ENCODE data around the gene ADAMTSL2.

ADAMTSL2 gene

DNA sequence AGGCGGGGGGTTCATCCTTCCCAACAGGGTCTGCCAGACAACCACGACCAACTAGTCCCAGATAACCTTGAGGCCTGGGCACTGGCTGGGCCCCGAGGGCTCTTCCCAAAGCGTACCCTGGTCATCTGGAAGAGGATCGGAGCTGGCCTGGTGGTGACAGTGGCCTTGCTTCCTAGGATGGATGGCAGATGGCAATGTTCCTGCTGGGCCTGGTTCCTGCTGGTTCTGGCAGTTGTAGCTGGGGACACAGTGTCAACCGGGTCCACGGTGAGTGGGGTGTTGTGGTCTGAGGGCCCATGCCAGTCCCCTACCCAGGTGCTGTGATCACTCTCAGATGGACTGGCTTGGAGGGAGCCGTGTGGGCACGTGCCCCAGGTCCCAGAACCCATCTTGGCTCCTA is 2.0 kb downstream of the ADAMTSL2 start:
- Histone ChIP-seq H3K27ac (no peak overlapping the region), H3K27me3 (peaks cover 94% of the 10 kb centered on the region), H3K4me1 (ENCODE audit: control insufficient read depth in 1 of 2, insufficient read depth in 1 of 2, low read depth in 1 of 2, low read length in 1 of 2) (no peaks in the 10 kb centered on the region), H3K4me3 (ENCODE audit: low read depth in 1 of 2, low read length in 1 of 2) (no peak overlapping the region), H3K36me3 (no peaks in the 10 kb centered on the region), H3K9me3 (no peaks in the 10 kb centered on the region)
- TF ChIP-seq, protein P1, sequence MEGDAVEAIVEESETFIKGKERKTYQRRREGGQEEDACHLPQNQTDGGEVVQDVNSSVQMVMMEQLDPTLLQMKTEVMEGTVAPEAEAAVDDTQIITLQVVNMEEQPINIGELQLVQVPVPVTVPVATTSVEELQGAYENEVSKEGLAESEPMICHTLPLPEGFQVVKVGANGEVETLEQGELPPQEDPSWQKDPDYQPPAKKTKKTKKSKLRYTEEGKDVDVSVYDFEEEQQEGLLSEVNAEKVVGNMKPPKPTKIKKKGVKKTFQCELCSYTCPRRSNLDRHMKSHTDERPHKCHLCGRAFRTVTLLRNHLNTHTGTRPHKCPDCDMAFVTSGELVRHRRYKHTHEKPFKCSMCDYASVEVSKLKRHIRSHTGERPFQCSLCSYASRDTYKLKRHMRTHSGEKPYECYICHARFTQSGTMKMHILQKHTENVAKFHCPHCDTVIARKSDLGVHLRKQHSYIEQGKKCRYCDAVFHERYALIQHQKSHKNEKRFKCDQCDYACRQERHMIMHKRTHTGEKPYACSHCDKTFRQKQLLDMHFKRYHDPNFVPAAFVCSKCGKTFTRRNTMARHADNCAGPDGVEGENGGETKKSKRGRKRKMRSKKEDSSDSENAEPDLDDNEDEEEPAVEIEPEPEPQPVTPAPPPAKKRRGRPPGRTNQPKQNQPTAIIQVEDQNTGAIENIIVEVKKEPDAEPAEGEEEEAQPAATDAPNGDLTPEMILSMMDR (IDR thresholded peaks at IDR 0.05) = no peak

DNA sequence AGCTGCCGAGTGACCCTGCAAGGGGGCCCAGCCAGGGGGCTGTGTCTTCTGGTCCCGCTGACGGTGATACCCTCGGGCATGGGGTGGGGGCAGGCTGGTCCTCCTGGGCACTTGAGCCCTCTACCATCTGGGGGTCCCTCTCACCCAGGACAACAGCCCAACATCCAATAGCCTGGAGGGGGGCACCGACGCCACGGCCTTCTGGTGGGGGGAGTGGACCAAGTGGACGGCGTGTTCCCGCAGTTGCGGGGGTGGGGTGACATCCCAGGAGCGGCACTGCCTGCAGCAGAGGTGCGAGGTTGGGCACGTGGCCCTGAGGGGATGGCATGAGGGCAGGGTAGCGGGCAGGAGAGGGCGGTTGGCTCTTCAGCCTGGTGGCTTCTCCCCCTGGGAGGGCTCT is 2.8 kb downstream of the ADAMTSL2 start:
- H3K36me3 ChIP-seq = no peaks in the 10 kb centered on the region
- H3K4me3 ChIP-seq (ENCODE audit: low read depth in 1 of 2, low read length in 1 of 2) = no peak overlapping the region
- peaks cover 99% of the 10 kb centered on the region for H3K27me3 ChIP-seq
- no peaks in the 10 kb centered on the region for H3K9me3 ChIP-seq
- no peaks in the 10 kb centered on the region for H3K4me1 ChIP-seq (ENCODE audit: control insufficient read depth in 1 of 2, insufficient read depth in 1 of 2, low read depth in 1 of 2, low read length in 1 of 2)
- H3K27ac ChIP-seq = no peak overlapping the region
- TF ChIP-seq, protein P1 (IDR thresholded peaks at IDR 0.05) = no peak

DNA sequence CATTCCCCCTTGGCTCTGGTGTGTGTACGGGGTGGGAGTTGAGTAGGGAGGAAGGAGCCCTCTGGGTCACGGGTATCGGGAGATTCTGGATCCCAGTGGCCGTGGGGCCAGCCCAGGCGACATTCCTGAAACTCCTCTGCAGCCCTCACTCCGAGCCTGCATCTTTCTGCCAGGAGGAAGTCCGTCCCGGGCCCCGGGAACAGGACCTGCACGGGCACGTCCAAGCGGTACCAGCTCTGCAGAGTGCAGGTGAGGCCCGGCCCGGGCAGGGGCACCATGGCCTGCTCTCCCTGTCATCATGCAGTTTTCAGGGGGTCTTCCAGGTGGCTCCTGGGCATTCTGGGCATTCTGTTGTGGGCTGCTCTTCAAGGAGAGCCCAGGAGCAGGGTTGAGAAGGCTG is 3.7 kb downstream of the ADAMTSL2 start:
- H3K9me3 ChIP-seq = no peaks in the 10 kb centered on the region
- H3K36me3 ChIP-seq = no peaks in the 10 kb centered on the region
- no peak overlapping the region for H3K4me3 ChIP-seq (ENCODE audit: low read depth in 1 of 2, low read length in 1 of 2)
- no peaks in the 10 kb centered on the region for H3K4me1 ChIP-seq (ENCODE audit: control insufficient read depth in 1 of 2, insufficient read depth in 1 of 2, low read depth in 1 of 2, low read length in 1 of 2)
- H3K27ac ChIP-seq = no peak overlapping the region
- TF ChIP-seq, protein P1 (IDR thresholded peaks at IDR 0.05) = no peak
- peaks cover 90% of the 10 kb centered on the region for H3K27me3 ChIP-seq

DNA sequence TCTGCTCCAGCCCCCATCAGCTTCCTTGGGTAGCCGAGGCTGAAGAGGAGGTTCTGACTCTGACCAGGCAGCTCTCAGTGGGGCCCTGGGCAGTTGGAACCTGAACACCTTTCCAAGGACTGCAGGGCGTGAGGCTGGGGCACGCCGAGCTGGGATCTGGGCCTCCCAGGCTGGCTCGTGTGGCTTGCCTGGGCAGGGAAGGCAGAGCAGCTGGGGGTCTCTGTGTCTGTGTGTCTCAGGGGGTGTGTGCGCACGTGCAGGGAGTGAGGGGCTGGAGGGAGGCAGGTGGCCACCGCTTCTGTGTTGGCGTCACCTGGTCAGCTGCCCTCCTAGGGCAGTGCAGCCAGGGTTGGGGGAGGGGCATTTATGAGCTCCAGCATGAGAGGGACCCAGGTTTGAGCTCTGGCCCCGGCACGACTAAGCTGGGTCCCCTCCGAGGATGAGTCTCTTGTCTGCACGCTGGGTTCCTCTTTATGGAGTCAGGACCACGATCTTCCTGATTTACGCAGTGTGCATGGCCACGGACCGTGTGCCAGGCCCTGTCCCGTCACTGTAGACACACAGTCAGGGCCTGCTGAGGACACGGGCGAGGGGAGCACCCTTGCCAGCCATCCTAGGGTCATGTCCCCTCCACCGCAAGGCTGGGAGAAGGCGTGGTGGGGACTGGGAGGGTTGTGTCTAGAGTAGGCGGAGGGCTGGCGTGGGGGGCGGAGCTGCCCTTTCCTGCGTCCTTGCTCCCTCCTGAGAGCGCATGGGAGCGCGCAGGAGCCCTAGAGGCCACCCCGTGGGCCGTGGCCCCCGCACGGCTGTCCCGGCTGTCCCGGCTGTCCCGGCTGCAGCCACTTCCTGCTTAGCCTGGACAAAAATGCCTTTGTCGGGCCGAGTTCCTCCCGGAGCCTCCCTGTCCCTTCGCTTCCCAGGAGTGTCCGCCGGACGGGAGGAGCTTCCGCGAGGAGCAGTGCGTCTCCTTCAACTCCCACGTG is 4.6 kb downstream of the ADAMTSL2 start:
- Histone ChIP-seq H3K4me3 (ENCODE audit: low read depth in 1 of 2, low read length in 1 of 2) (no peak overlapping the region), H3K27ac (no peak overlapping the region), H3K36me3 (no peaks in the 10 kb centered on the region), H3K4me1 (ENCODE audit: control insufficient read depth in 1 of 2, insufficient read depth in 1 of 2, low read depth in 1 of 2, low read length in 1 of 2) (no peaks in the 10 kb centered on the region), H3K9me3 (no peaks in the 10 kb centered on the region), H3K27me3 (peaks cover 81% of the 10 kb centered on the region)
- TF ChIP-seq, protein P1 (IDR thresholded peaks at IDR 0.05) = no peak

DNA sequence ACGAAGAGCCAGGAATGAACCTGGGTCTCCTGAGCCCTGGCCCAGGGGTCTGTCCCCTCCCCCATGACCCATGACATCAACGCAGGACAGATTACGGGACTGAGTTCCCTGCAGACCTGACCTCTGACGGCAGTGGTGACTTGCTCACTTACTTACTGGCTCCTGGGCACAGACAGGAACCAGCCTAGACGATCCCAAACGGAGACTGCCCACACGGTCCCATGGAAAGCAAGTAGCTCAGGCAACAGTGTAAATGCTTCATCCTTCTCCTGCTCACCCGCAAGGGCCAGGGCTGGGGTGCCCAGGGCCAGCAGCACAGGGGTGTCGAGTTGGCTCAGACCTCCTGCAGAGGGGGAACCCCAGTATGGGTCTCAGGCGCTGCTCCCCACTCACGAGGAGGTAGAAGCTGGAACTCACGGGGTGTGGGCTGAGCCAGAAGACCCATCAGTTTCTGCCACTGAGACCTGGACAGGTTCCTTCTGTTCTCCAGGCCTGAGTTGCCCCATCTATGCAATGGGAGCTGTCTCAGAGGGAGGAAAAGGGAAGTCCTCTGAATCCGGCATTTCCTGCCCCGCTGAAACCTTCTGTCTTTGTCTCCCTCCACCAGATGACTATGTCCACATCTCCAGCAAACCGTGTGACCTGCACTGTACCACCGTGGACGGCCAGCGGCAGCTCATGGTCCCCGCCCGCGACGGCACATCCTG is 5.6 kb downstream of the ADAMTSL2 start:
- Histone ChIP-seq H3K27ac (no peak overlapping the region), H3K9me3 (no peaks in the 10 kb centered on the region), H3K4me3 (ENCODE audit: low read depth in 1 of 2, low read length in 1 of 2) (no peak overlapping the region), H3K36me3 (no peaks in the 10 kb centered on the region), H3K27me3 (peaks cover 71% of the 10 kb centered on the region), H3K4me1 (ENCODE audit: control insufficient read depth in 1 of 2, insufficient read depth in 1 of 2, low read depth in 1 of 2, low read length in 1 of 2) (no peaks in the 10 kb centered on the region)
- TF ChIP-seq, protein P1 (IDR thresholded peaks at IDR 0.05) = no peak
